OCI-LY3 (cell line): ENCODE data around the gene PCP4.

Experiments
- CTCF ChIP-seq: fragments of 200-600, 300-600 bp; sonication (generic); IDR thresholded peaks from 2 replicates; pipeline ENCODE4 v1.5.1; 2014; ENCODE audit warnings: antibody characterized with exemption, low read length, low read depth
- EZH2phosphoT487 ChIP-seq: fragments of 200-600 bp; shearing (Covaris generic); IDR thresholded peaks from 2 replicates; pipeline ENCODE4 v1.6.1; 2018; ENCODE audit warnings: antibody characterized with exemption, mixed run types, low read depth

GRCh38 chr21:39873687-39874086, 6.4 kb downstream of the PCP4 start:
- TF ChIP-seq CTCF (no peak), EZH2phosphoT487 (no peak)
